Naive thymus-derived CD8-positive, alpha-beta T cell (primary cell): ENCODE results near the gene ACSL6. TPM values are rescaled to one million over a fixed set of nuclear protein-coding genes. Genes with fewer than 3 reads are reported as not detected.

Experiments used
- ATAC-seq, 2 donors: fragments of 150-1000 bp; cut with Tn5 transposase in 1 of 2; sonication (Bioruptor Pico), chemical (Tn5 transposase) in 1 of 2; 1 replicate in 1 of 2; 2 replicates in 1 of 2; pipeline ENCODE4 v1.10.0; 2021; ENCODE audit warnings: mild to moderate bottlenecking in 2 of 2, moderate library complexity in 2 of 2
- POLR2A ChIA-PET: fragments of 350-600 bp; sonication (Branson Sonifier 250); formaldehyde crosslinking; loops from one replicate; lab custom pipeline; 2021; ENCODE audit warnings: antibody characterized with exemption; lab: Charles Lee
- DNase-seq, 10 donors: peaks; one replicate each; pipeline versions ENCODE4 v3.0.0 to v3.0.0-alpha.2; 2020 to 2022
- H3K27ac Mint-ChIP-seq, 10 donors: one replicate each; pipeline ENCODE4 v1.8.0; 2020 to 2022; ENCODE audit warnings: mild to moderate bottlenecking in 10 of 10, mixed read lengths in 10 of 10, moderate library complexity in 4 of 10, inconsistent platforms in 1 of 10
- H3K27me3 Mint-ChIP-seq, 5 donors: one replicate each; pipeline ENCODE4 v1.8.0; 2021 to 2022; ENCODE audit warnings: mixed read lengths in 5 of 5
- H3K36me3 Mint-ChIP-seq, 3 donors: one replicate each; pipeline ENCODE4 v1.8.0; 2020 to 2022; ENCODE audit warnings: mixed read lengths in 3 of 3, mild to moderate bottlenecking in 2 of 3, inconsistent platforms in 1 of 3
- H3K4me1 Mint-ChIP-seq, 4 donors: one replicate each; pipeline ENCODE4 v1.8.0; 2021 to 2022; ENCODE audit warnings: mixed read lengths in 4 of 4
- H3K4me3 Mint-ChIP-seq, 10 donors: one replicate each; pipeline ENCODE4 v1.8.0; 2020 to 2022; ENCODE audit warnings: mild to moderate bottlenecking in 10 of 10, mixed read lengths in 10 of 10, moderate library complexity in 6 of 10, inconsistent platforms in 1 of 10
- H3K9me3 Mint-ChIP-seq, 9 donors: one replicate each; pipeline ENCODE4 v1.8.0; 2020 to 2022; ENCODE audit warnings: mixed read lengths in 9 of 9, mild to moderate bottlenecking in 3 of 9, inconsistent platforms in 1 of 9, moderate library complexity in 1 of 9
- polyA plus RNA-seq, 3 donors: library from polyadenylated mRNA; unstranded; fragments of 300-500 nt; fragmentation: Illumina TruSeq; gene quantifications; one replicate each; pipeline ENCODE4 v1.2.3, GENCODE V29; 2021
- total RNA-seq, 8 experiments: library from RNA in 2 of 8; stranded (reverse) in 2 of 8; gene quantifications; one replicate each; pipeline ENCODE4 v1.2.3 and lab custom pipeline; 2021 to 2026

ACSL6 gene
- total and polyA plus RNA-seq, 5 experiments from 2014 or later: 11.4 to 41.8 (median 16.5) TPM

- no peak for ATAC-seq
- Mint-ChIP-seq H3K9me3 (no peaks in the 10 kb centered on the region), H3K4me1 (peaks cover 32 to 55% (median 47%) of the 10 kb centered on the region in 4 donors), H3K27me3 (no peaks in the 10 kb centered on the region), H3K4me3 (peak overlapping the region in 7 of 10 donors; percentile 34 to 72 (median 67)), H3K36me3 (no peaks in the 10 kb centered on the region), H3K27ac (peak overlapping the region in 3 of 10 donors; percentile 1 to 55 (median 13))
- POLR2A ChIA-PET: interaction anchor here (0.6 to 1.8 kb wide), 4 partner anchors 10 to 361 kb away, joined by 3 to 4 read pairs (median 4); partner anchors contain the start of genes ACSL6 and FNIP1
- DNase-seq: peak in 1 of 10 donors; percentile 31
Observed at GRCh38 chr5:132001647-132002561, 9.6 kb downstream of the ACSL6 start.

- no peaks in the 10 kb centered on the region for H3K36me3 Mint-ChIP-seq
- ATAC-seq (peak; percentile 89 to 93), DNase-seq (peak in 9 of 10 donors; percentile 12 to 64 (median 48))
- H3K4me1 Mint-ChIP-seq: peaks cover 35 to 62% (median 52%) of the 10 kb centered on the region in 4 donors
- H3K9me3 Mint-ChIP-seq: no peaks in the 10 kb centered on the region
- H3K27me3 Mint-ChIP-seq: no peaks in the 10 kb centered on the region
- H3K27ac Mint-ChIP-seq: peak overlapping the region in 8 of 10 donors; percentile 1 to 73 (median 23)
- POLR2A ChIA-PET: interaction anchor here (0.6 to 1.8 kb wide), 8 partner anchors 9 to 1930 kb away, joined by 3 to 5 read pairs (median 4); partner anchors contain the start of genes ACSL6 and FNIP1
- H3K4me3 Mint-ChIP-seq: peak overlapping the region; percentile 34 to 77 (median 64)
Observed at GRCh38 chr5:132000677-132001453, 10.6 kb downstream of the ACSL6 start.

- ATAC-seq (no peak), DNase-seq (no peak)
- Mint-ChIP-seq H3K9me3 (no peaks in the 10 kb centered on the region), H3K36me3 (no peaks in the 10 kb centered on the region), H3K27me3 (no peaks in the 10 kb centered on the region), H3K27ac (peak overlapping the region in 1 of 10 donors; percentile 48), H3K4me3 (peak overlapping the region in 7 of 10 donors; percentile 10 to 77 (median 62)), H3K4me1 (peaks cover 38 to 62% (median 54%) of the 10 kb centered on the region in 4 donors)
- POLR2A ChIA-PET: interaction anchor here (0.5 to 1.5 kb wide), 4 partner anchors 8 to 1929 kb away, joined by 3 to 6 read pairs (median 4); partner anchors contain the start of gene FNIP1
Observed at GRCh38 chr5:132000241-132000490, 11.3 kb downstream of the ACSL6 start.

GRCh38 chr5:131999441-132000240, 11.8 kb downstream of the ACSL6 start:
- Mint-ChIP-seq H3K9me3 (no peaks in the 10 kb centered on the region), H3K4me1 (peaks cover 38 to 63% (median 54%) of the 10 kb centered on the region in 4 donors), H3K27me3 (no peaks in the 10 kb centered on the region), H3K4me3 (peak overlapping the region in 7 of 10 donors; percentile 2 to 77 (median 62)), H3K27ac (peak overlapping the region in 3 of 10 donors; percentile 31 to 48 (median 48)), H3K36me3 (no peaks in the 10 kb centered on the region)
- peak in 2 of 10 donors; percentile 19 to 52 for DNase-seq
- peak; percentile 22 to 24 for ATAC-seq
- POLR2A ChIA-PET: interaction anchor here (0.5 to 1.5 kb wide), 4 partner anchors 9 to 1929 kb away, joined by 3 to 6 read pairs (median 4); partner anchors contain the start of gene FNIP1

GRCh38 chr5:131999041-131999440, 12.4 kb downstream of the ACSL6 start:
- Mint-ChIP-seq H3K9me3 (no peaks in the 10 kb centered on the region), H3K4me1 (peaks cover 38 to 63% (median 54%) of the 10 kb centered on the region in 4 donors), H3K4me3 (peak overlapping the region in 6 of 10 donors; percentile 26 to 62 (median 35)), H3K27me3 (no peaks in the 10 kb centered on the region), H3K36me3 (no peaks in the 10 kb centered on the region), H3K27ac (peak overlapping the region in 4 of 10 donors; percentile 2 to 71 (median 30))
- DNase-seq (peak in 1 of 10 donors; percentile 45), ATAC-seq (no peak)
- POLR2A ChIA-PET: interaction anchor here (1.5 kb wide), 1 partner anchor 202 kb away, joined by 6 read pairs; the partner anchor contains the start of gene FNIP1

GRCh38 chr5:131998431-131999040, 12.9 kb downstream of the ACSL6 start:
- POLR2A ChIA-PET: interaction anchor here (2.0 kb wide), 1 partner anchor 363 kb away, joined by 4 read pairs; the partner anchor contains the start of gene RAPGEF6

GRCh38 chr5:131997727-131998117, 13.7 kb downstream of the ACSL6 start:
- POLR2A ChIA-PET: interaction anchor here (2.0 kb wide), 1 partner anchor 362 kb away, joined by 4 read pairs; the partner anchor contains the start of gene RAPGEF6

More at GRCh38 chr5:131998431-131999040, 12.9 kb downstream of the ACSL6 start:
- H3K27me3 Mint-ChIP-seq: no peaks in the 10 kb centered on the region
- DNase-seq (no peak), ATAC-seq (no peak)
- H3K9me3 Mint-ChIP-seq: no peaks in the 10 kb centered on the region
- H3K27ac Mint-ChIP-seq: peak overlapping the region in 4 of 10 donors; percentile 2 to 72 (median 50)
- H3K4me1 Mint-ChIP-seq: peaks cover 38 to 63% (median 54%) of the 10 kb centered on the region in 4 donors
- H3K36me3 Mint-ChIP-seq: no peaks in the 10 kb centered on the region
- H3K4me3 Mint-ChIP-seq: peak overlapping the region in 5 of 10 donors; percentile 26 to 53 (median 31)

GRCh38 chr5:131997026-131997726, 14.3 kb downstream of the ACSL6 start:
- H3K4me1 Mint-ChIP-seq: peaks cover 34 to 56% (median 46%) of the 10 kb centered on the region in 4 donors
- H3K9me3 Mint-ChIP-seq: no peaks in the 10 kb centered on the region
- no peak for ATAC-seq
- peaks cover 0 to 7% (median 0%) of the 10 kb centered on the region in 5 donors for H3K27me3 Mint-ChIP-seq
- H3K36me3 Mint-ChIP-seq: no peaks in the 10 kb centered on the region
- peak in 1 of 10 donors; percentile 19 for DNase-seq
- no peak overlapping the region for H3K4me3 Mint-ChIP-seq
- POLR2A ChIA-PET: interaction anchor here (1.2 to 2.0 kb wide), 2 partner anchors 8 to 362 kb away, joined by 3 to 4 read pairs; partner anchors contain the start of gene RAPGEF6
- peak overlapping the region in 1 of 10 donors; percentile 39 for H3K27ac Mint-ChIP-seq

More at GRCh38 chr5:131997727-131998117, 13.7 kb downstream of the ACSL6 start:
- DNase-seq: no peak
- H3K27ac Mint-ChIP-seq: peak overlapping the region in 1 of 10 donors; percentile 39
- H3K9me3 Mint-ChIP-seq: no peaks in the 10 kb centered on the region
- H3K4me1 Mint-ChIP-seq: peaks cover 37 to 62% (median 51%) of the 10 kb centered on the region in 4 donors
- no peaks in the 10 kb centered on the region for H3K36me3 Mint-ChIP-seq
- H3K27me3 Mint-ChIP-seq: peaks cover 0 to 4% (median 0%) of the 10 kb centered on the region in 5 donors
- no peak overlapping the region for H3K4me3 Mint-ChIP-seq
- no peak for ATAC-seq

- Mint-ChIP-seq H3K4me1 (peaks cover 31 to 49% (median 39%) of the 10 kb centered on the region in 4 donors), H3K36me3 (no peaks in the 10 kb centered on the region), H3K4me3 (no peak overlapping the region), H3K27me3 (peaks cover 0 to 7% (median 0%) of the 10 kb centered on the region in 5 donors), H3K27ac (peak overlapping the region in 2 of 10 donors; percentile 44 to 73), H3K9me3 (no peaks in the 10 kb centered on the region)
- ATAC-seq (no peak), DNase-seq (peak in 1 of 10 donors; percentile 34)
- POLR2A ChIA-PET: interaction anchor here (1.2 to 2.0 kb wide), 2 partner anchors 9 to 361 kb away, joined by 3 to 4 read pairs; partner anchors contain the start of gene RAPGEF6
Observed at GRCh38 chr5:131996210-131997025, 15.0 kb downstream of the ACSL6 start.
